Keratinocyte (primary cell): ENCODE data around the gene VPS37B. TPM values are rescaled to one million over a fixed set of nuclear protein-coding genes. Genes with fewer than 3 reads are reported as not detected.

Source experiments
- DNase-seq: peaks from one replicate; pipeline ENCODE4 v3.0.0-alpha.2; 2011; ENCODE audit warnings: low read depth, missing footprints, low spot score
- FAIRE-seq: peaks from 2 replicates; lab custom pipeline; 2011; peaks lifted over from hg19 to GRCh38; lab: Jason Lieb, UNC
- H2AFZ ChIP-seq: 2 replicates; pipeline ENCODE4 v1.6.0; 2012; ENCODE audit warnings: low read length, control low read depth, inconsistent platforms; ENCODE audit not compliant: control insufficient read depth
- H3K27ac ChIP-seq: 2 replicates; pipeline ENCODE4 v1.5.1; 2011; ENCODE audit warnings: low read length; ENCODE audit not compliant: control insufficient read depth, insufficient read depth
- H3K27me3 ChIP-seq: 3 replicates; pipeline ENCODE4 v1.6.0; 2011; ENCODE audit warnings: low read length; ENCODE audit not compliant: control insufficient read depth, insufficient read depth; ENCODE audit errors: extremely low read depth
- H3K36me3 ChIP-seq, 2 experiments: 2 replicates in 1 of 2; 3 replicates in 1 of 2; pipeline ENCODE4 v1.5.1; 2011; ENCODE audit warnings: low read length in 2 of 2, mild to moderate bottlenecking in 1 of 2; ENCODE audit not compliant: control insufficient read depth in 2 of 2, insufficient read depth in 2 of 2; ENCODE audit errors: extremely low read depth in 1 of 2
- H3K4me1 ChIP-seq: 3 replicates; pipeline ENCODE4 v1.5.1; 2011; ENCODE audit warnings: low read length; ENCODE audit not compliant: control insufficient read depth, insufficient read depth; ENCODE audit errors: extremely low read depth
- H3K4me2 ChIP-seq: 3 replicates; pipeline ENCODE4 v1.6.0; 2011; ENCODE audit warnings: low read depth, low read length; ENCODE audit not compliant: control insufficient read depth, insufficient read depth; ENCODE audit errors: extremely low read depth
- H3K4me3 ChIP-seq, 3 experiments: fragments of 200-600 bp in 1 of 3; sonication (generic) in 1 of 3; 2 replicates in 2 of 3; 3 replicates in 1 of 3; pipeline ENCODE4 v1.5.1; 2011 to 2016; ENCODE audit warnings: low read length in 3 of 3, mild to moderate bottlenecking in 3 of 3, control low read depth in 2 of 3, inconsistent platforms in 1 of 3, low read depth in 1 of 3, mixed read lengths in 1 of 3, mixed run types in 1 of 3, moderate library complexity in 1 of 3; ENCODE audit not compliant: control insufficient read depth in 2 of 3, insufficient read depth in 2 of 3; ENCODE audit errors: extremely low read depth in 1 of 3
- H3K79me2 ChIP-seq: 2 replicates; pipeline ENCODE4 v1.6.0; 2012; ENCODE audit warnings: low read length; ENCODE audit not compliant: control insufficient read depth, insufficient read depth
- H3K9ac ChIP-seq: 3 replicates; pipeline ENCODE4 v1.6.0; 2011; ENCODE audit warnings: low read length; ENCODE audit not compliant: control insufficient read depth, insufficient read depth; ENCODE audit errors: extremely low read depth
- H3K9me1 ChIP-seq: 3 replicates; pipeline ENCODE4 v1.6.0; 2011; ENCODE audit warnings: low read length; ENCODE audit not compliant: control insufficient read depth, insufficient read depth; ENCODE audit errors: extremely low read depth
- H3K9me3 ChIP-seq: 2 replicates; pipeline ENCODE4 v1.5.1; 2012; ENCODE audit warnings: low read depth, low read length; ENCODE audit not compliant: control insufficient read depth
- H4K20me1 ChIP-seq: 3 replicates; pipeline ENCODE4 v1.6.0; 2011; ENCODE audit warnings: low read length; ENCODE audit not compliant: control insufficient read depth, insufficient read depth; ENCODE audit errors: extremely low read depth
- CTCF ChIP-seq, 3 experiments: IDR thresholded peaks in 1 of 3; conservative IDR thresholded peaks in 1 of 3; optimal IDR thresholded peaks in 1 of 3; 2 replicates in 2 of 3; 3 replicates in 1 of 3; pipeline versions ENCODE3 to v1.5.1; 2011; ENCODE audit warnings: low read length in 3 of 3, mild to moderate bottlenecking in 3 of 3, moderate library complexity in 2 of 3, control low read depth in 1 of 3, inconsistent platforms in 1 of 3; ENCODE audit not compliant: insufficient read depth in 2 of 3; ENCODE audit errors: extremely low read depth in 1 of 3
- EZH2 ChIP-seq: IDR thresholded peaks from one replicate; pipeline ENCODE4 v1.6.1; 2012; ENCODE audit warnings: inconsistent platforms, mild to moderate bottlenecking, low read length, moderate library complexity
- dilution Hi-C: fragments of 300-500 bp; cut with MboI; formaldehyde crosslinking; loops from one replicate; pipeline ENCODE4 v1.7.0; 2020; ENCODE audit warnings: low sequenced_read_pairs; ENCODE audit not compliant: extremely low pct_ligation_motif_present
- polyA plus RNA-seq, 5 experiments: library from polyadenylated mRNA; depleted of rRNA in 3 of 5; stranded (reverse) in 3 of 5; stranded (forward) in 1 of 5; unstranded in 1 of 5; fragments of >200 nt; gene quantifications; 1 replicate in 1 of 5; 2 replicates in 3 of 5; 3 replicates in 1 of 5; pipeline versions ENCODE4 v1.2.1 to v1.2.3, GENCODE V29; 2011 to 2012; ENCODE audit warnings: missing spikeins in 2 of 5, low read depth in 1 of 5, low replicate concordance in 1 of 5

The VPS37B gene
- polyA plus RNA-seq, 1 donor (not counting 4 experiments of a cell fraction or from before 2014, with no cell fraction given): 34.1 TPM

GRCh38 chr12:122932207-122932606, 36.3 kb upstream of the VPS37B start:
- H3K4me2 ChIP-seq: no peak overlapping the region
- H3K27ac ChIP-seq: no peak overlapping the region
- H3K36me3 ChIP-seq: no peaks in the 10 kb centered on the region
- H4K20me1 ChIP-seq: no peaks in the 10 kb centered on the region
- TF ChIP-seq EZH2 (no peak), CTCF (optimal IDR thresholded peaks at IDR 0.05 in 1 of 3, IDR thresholded peaks at IDR 0.05 in 1 of 3, conservative IDR thresholded peaks at IDR 0.05 in 1 of 3; ENCODE audit: extremely low read depth in 1 of 3, insufficient read depth in 2 of 3, low read length in 3 of 3) (no peak)
- H3K79me2 ChIP-seq: no peaks in the 10 kb centered on the region
- dilution Hi-C loops: no loop called here
- H3K9ac ChIP-seq: no peak overlapping the region
- H3K9me3 ChIP-seq: no peaks in the 10 kb centered on the region
- no peaks in the 10 kb centered on the region for H3K9me1 ChIP-seq
- H2AFZ ChIP-seq: no peak overlapping the region
- H3K4me3 ChIP-seq: no peak overlapping the region
- no peaks in the 10 kb centered on the region for H3K4me1 ChIP-seq
- H3K27me3 ChIP-seq: no peaks in the 10 kb centered on the region
- DNase-seq (no peak), FAIRE-seq (no peak)

DNA sequence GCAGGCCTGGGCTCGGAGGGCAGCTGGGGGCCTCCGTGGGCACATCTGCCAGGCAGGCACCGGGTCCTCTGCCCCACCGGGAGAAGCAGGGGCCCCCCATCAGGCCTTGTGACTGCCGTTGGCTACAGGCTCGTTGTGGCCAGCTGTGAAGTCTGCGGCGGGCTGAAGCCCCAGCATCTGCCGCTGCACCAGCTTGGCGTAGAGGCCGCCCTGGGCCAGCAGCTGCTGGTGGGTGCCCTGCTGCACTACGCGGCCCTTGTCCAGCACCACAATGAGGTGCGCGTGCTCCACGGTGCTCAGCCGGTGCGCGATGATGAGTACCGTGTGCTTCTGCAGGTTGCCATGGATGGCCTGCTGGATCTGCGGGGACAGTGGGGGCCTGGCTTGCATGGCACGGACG, 33.9 kb upstream of the VPS37B start:
- H3K9me1 ChIP-seq: no peaks in the 10 kb centered on the region
- no peak overlapping the region for H3K4me2 ChIP-seq
- no peak for DNase-seq
- H2AFZ ChIP-seq: no peak overlapping the region
- H3K79me2 ChIP-seq: no peaks in the 10 kb centered on the region
- H3K27me3 ChIP-seq: no peaks in the 10 kb centered on the region
- FAIRE-seq: no peak
- no peak for TF ChIP-seq EZH2
- no peak for TF ChIP-seq CTCF (optimal IDR thresholded peaks at IDR 0.05 in 1 of 3, IDR thresholded peaks at IDR 0.05 in 1 of 3, conservative IDR thresholded peaks at IDR 0.05 in 1 of 3; ENCODE audit: extremely low read depth in 1 of 3, insufficient read depth in 2 of 3, low read length in 3 of 3)
- H3K36me3 ChIP-seq: no peaks in the 10 kb centered on the region
- H3K9ac ChIP-seq: no peak overlapping the region
- H3K4me3 ChIP-seq: no peak overlapping the region
- H3K9me3 ChIP-seq: no peaks in the 10 kb centered on the region
- H3K4me1 ChIP-seq: no peaks in the 10 kb centered on the region
- H4K20me1 ChIP-seq: no peaks in the 10 kb centered on the region
- dilution Hi-C loops: no loop called here
- H3K27ac ChIP-seq: no peak overlapping the region
